Activated CD8-positive, alpha-beta memory T cell treated with anti-CD3 and anti-CD28 coated beads, Interleukin-2, amount 10 ng/mL, durations not matched to agents 7 days and 5 days (primary cell): ENCODE results near the gene PDK3. TPM values are rescaled to one million over a fixed set of nuclear protein-coding genes. Genes with fewer than 3 reads are reported as not detected.

Source experiments
- ATAC-seq: fragments of 150-1000 bp; cut with Tn5 transposase; one replicate; pipeline ENCODE4 v1.10.0; 2021; ENCODE audit warnings: moderate library complexity
- CTCF ChIA-PET: fragments of 350-600 bp; sonication (Branson Sonifier 250); formaldehyde crosslinking; loops from one replicate; lab custom pipeline; 2021; ENCODE audit warnings: antibody characterized with exemption; lab: Charles Lee
- DNase-seq: peaks from one replicate; pipeline ENCODE4 v3.0.0-alpha.2; 2020
- H3K27ac Mint-ChIP-seq: one replicate; pipeline ENCODE4 v1.8.0; 2021; ENCODE audit warnings: mild to moderate bottlenecking, mixed read lengths
- H3K27me3 Mint-ChIP-seq: one replicate; pipeline ENCODE4 v1.8.0; 2021; ENCODE audit warnings: mixed read lengths
- H3K36me3 Mint-ChIP-seq: one replicate; pipeline ENCODE4 v1.8.0; 2021; ENCODE audit warnings: mild to moderate bottlenecking, mixed read lengths
- H3K4me1 Mint-ChIP-seq: one replicate; pipeline ENCODE4 v1.8.0; 2021; ENCODE audit warnings: mixed read lengths
- H3K4me3 Mint-ChIP-seq: one replicate; pipeline ENCODE4 v1.8.0; 2021; ENCODE audit warnings: mild to moderate bottlenecking, moderate library complexity, mixed read lengths
- H3K9me3 Mint-ChIP-seq: one replicate; pipeline ENCODE4 v1.8.0; 2022; ENCODE audit warnings: low read depth, mixed read lengths
- total RNA-seq, 2 experiments: library from RNA; stranded (reverse); gene quantifications; one replicate each; pipeline ENCODE4 v1.2.3, GENCODE V29; 2021

The PDK3 gene
- 10 to 100 TPM; 21.2 to 22.6 TPM for total RNA-seq

- H3K9me3 Mint-ChIP-seq, result no peaks in the 10 kb centered on the region
- DNase-seq (peak; percentile 89), ATAC-seq (peak; percentile 96)
- H3K4me1 Mint-ChIP-seq, result peaks cover 36% of the 10 kb centered on the region
- CTCF ChIA-PET, result interaction anchor here (1.0 to 1.5 kb wide), 5 partner anchors 8 to 107 kb away, joined by 3 to 5 read pairs (median 3); no protein-coding TSS in a partner anchor
- no peaks in the 10 kb centered on the region for H3K27me3 Mint-ChIP-seq
- peaks cover 3% of the 10 kb centered on the region for H3K36me3 Mint-ChIP-seq
- H3K27ac Mint-ChIP-seq, result peak within 1 kb of the TSS; percentile 87
- H3K4me3 Mint-ChIP-seq, result peak within 1 kb of the TSS; percentile 77
Observed at GRCh38 chrX:24464836-24465531, at the start of gene PDK3. Gene PDK3 (plus strand): TSS chrX:24465286. CDS start chrX:24465456, 170 bp downstream.

- Mint-ChIP-seq H3K36me3 (no peaks in the 10 kb centered on the region), H3K27me3 (no peaks in the 10 kb centered on the region), H3K4me3 (no peak overlapping the region), H3K27ac (no peak overlapping the region), H3K4me1 (no peaks in the 10 kb centered on the region), H3K9me3 (no peaks in the 10 kb centered on the region)
- ATAC-seq (no peak), DNase-seq (no peak)
- CTCF ChIA-PET, result no interaction called here
Observed at GRCh38 chrX:24415921-24416320, 49.2 kb upstream of the PDK3 start.

DNA sequence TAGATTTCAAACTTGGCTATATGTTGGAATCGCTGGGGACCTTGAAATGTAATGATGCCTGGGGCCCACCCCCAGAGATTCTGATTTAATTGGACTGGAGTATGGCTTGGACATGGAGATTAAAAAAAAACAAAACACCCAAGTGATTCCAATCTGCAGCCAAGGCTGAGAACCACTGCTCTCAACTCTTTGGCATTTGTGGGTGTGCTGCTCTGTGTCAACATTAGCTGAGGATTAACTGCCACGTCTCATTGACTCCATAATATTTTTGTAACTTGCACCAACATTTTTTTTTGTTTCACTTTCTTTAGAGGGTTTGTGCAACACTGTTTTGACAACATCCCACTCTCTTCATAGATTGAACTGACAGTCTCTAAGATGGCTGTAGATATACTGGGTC lies 41.1 kb upstream of the PDK3 start:
- H3K36me3 Mint-ChIP-seq, result no peaks in the 10 kb centered on the region
- DNase-seq (no peak), ATAC-seq (no peak)
- H3K4me1 Mint-ChIP-seq, result peaks cover 1% of the 10 kb centered on the region
- H3K27me3 Mint-ChIP-seq, result no peaks in the 10 kb centered on the region
- CTCF ChIA-PET, result no interaction called here
- no peak overlapping the region for H3K4me3 Mint-ChIP-seq
- H3K9me3 Mint-ChIP-seq, result no peaks in the 10 kb centered on the region
- no peak overlapping the region for H3K27ac Mint-ChIP-seq

GRCh38 chrX:24424948-24425347 lies 40.1 kb upstream of the PDK3 start:
- H3K27ac Mint-ChIP-seq, result no peak overlapping the region
- H3K4me3 Mint-ChIP-seq, result no peak overlapping the region
- no peaks in the 10 kb centered on the region for H3K27me3 Mint-ChIP-seq
- DNase-seq (no peak), ATAC-seq (no peak)
- peaks cover 1% of the 10 kb centered on the region for H3K4me1 Mint-ChIP-seq
- CTCF ChIA-PET, result no interaction called here
- no peaks in the 10 kb centered on the region for H3K9me3 Mint-ChIP-seq
- H3K36me3 Mint-ChIP-seq, result no peaks in the 10 kb centered on the region

GRCh38 chrX:24425806-24426205 lies 39.3 kb upstream of the PDK3 start:
- DNase-seq, result no peak
- Mint-ChIP-seq H3K27ac (no peak overlapping the region), H3K4me1 (peaks cover 1% of the 10 kb centered on the region), H3K27me3 (no peaks in the 10 kb centered on the region), H3K9me3 (no peaks in the 10 kb centered on the region), H3K4me3 (no peak overlapping the region), H3K36me3 (no peaks in the 10 kb centered on the region)
- no peak for ATAC-seq
- CTCF ChIA-PET, result no interaction called here

DNA sequence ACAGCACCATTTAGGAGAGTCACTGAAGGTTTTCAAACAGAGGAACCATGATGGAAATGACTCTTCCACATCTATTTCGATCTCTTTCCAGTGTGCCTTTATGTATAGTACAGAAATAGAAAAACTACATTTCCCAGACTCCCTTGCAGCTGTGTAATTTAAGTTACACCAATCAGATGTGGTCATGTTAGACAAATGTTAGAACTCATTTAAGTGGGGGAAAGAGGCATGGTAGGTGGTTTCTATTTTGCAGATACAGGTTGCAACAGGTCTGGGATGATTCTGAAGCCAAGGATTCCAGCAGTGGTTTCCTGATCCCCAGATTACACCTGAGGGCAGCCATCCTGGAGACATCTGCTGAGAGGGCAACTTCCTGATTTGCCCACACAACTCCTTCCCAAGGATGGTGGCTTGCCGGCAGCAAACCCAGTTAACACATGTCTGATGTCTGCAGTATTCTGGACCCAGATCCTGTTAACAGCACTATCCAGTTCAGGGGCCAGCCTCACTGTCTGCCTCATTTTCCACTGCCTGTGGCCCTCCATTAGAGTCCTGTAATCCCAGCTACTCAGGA lies 38.7 kb upstream of the PDK3 start:
- no peaks in the 10 kb centered on the region for H3K27me3 Mint-ChIP-seq
- no peak overlapping the region for H3K4me3 Mint-ChIP-seq
- peaks cover 1% of the 10 kb centered on the region for H3K4me1 Mint-ChIP-seq
- H3K9me3 Mint-ChIP-seq, result no peaks in the 10 kb centered on the region
- CTCF ChIA-PET, result no interaction called here
- H3K36me3 Mint-ChIP-seq, result no peaks in the 10 kb centered on the region
- no peak for DNase-seq
- peak; percentile 23 for ATAC-seq
- H3K27ac Mint-ChIP-seq, result no peak overlapping the region

DNA sequence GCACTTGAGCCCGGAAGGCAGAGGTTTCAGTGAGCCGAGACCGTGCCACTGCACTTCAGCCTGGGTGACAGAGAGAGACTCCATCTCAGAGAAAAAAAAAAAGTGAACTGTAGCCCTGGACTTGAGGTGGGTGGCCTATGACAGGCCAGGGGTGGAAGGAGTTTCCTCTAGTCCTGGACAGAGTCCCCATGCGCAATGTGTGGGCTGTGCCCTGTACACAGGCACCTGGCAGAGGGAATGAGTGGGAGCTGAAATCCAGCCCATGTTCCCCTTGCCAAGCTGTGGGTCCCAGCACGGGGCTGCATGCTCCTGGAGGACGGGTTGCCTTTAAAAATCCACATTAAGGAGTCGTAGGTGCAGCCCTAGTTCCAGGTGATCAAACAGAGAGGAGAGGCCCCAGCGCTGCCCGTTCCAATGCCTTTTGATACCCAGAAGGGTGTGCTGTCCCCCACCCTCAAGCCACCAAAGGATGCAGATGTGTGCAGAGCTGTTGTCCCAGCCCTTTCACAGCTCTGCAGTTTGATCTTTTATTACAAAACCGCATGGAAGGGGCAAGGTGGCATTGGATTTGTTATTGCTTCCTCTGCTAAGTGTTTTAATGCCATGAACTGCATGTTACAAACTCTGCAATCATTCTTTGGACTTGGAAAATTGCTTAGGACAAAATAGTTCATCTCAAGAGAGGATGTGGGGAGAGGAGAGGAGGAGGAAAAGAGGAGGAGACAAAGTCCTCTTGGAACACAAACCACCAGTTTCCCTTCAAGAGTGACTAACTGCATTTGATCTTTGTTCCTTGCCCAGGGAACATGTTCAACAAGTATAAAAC lies 38.0 kb upstream of the PDK3 start:
- Mint-ChIP-seq H3K27ac (no peak overlapping the region), H3K36me3 (no peaks in the 10 kb centered on the region), H3K4me3 (no peak overlapping the region), H3K9me3 (peaks cover 2% of the 10 kb centered on the region), H3K4me1 (peaks cover 1% of the 10 kb centered on the region), H3K27me3 (no peaks in the 10 kb centered on the region)
- ATAC-seq, result no peak
- CTCF ChIA-PET, result no interaction called here
- DNase-seq, result no peak

DNA sequence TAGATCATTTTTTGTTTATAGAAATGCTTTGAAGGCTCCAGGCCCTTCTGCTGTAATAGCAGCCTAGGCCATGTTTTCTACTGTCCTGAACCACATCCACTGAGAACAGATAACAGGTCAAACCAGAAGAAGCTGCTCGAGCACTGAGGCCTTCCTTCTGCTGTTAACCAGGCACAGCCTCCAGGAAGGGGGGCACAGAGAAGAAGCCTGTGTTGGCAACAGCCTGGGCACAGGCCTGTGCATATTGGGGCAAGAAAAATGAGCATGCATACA lies 37.4 kb upstream of the PDK3 start:
- no peaks in the 10 kb centered on the region for H3K27me3 Mint-ChIP-seq
- H3K27ac Mint-ChIP-seq, result no peak overlapping the region
- no peak overlapping the region for H3K4me3 Mint-ChIP-seq
- no peaks in the 10 kb centered on the region for H3K36me3 Mint-ChIP-seq
- no peak for ATAC-seq
- H3K9me3 Mint-ChIP-seq, result peaks cover 2% of the 10 kb centered on the region
- peaks cover 1% of the 10 kb centered on the region for H3K4me1 Mint-ChIP-seq
- CTCF ChIA-PET, result no interaction called here
- DNase-seq, result no peak

DNA sequence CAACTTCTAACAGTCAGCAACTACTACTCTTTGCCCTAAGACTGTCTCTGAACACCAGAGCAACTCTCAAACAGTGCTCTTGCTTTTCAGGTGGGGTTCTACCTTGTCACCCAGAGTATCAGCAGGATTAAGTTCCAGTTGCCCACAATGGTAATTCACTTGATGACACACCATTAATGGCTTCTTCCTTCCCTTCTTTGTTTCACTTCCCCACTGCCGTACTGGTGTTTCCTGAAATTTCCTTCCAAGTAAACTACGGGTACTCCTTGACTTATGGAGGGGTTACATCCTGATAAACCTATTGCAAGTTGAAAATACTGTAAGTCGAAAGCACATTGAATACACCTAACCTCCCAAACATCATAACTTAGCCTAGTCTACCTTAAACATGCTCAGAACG lies 36.6 kb upstream of the PDK3 start:
- Mint-ChIP-seq H3K27me3 (no peaks in the 10 kb centered on the region), H3K9me3 (peaks cover 5% of the 10 kb centered on the region), H3K4me1 (peaks cover 1% of the 10 kb centered on the region), H3K27ac (no peak overlapping the region), H3K36me3 (no peaks in the 10 kb centered on the region), H3K4me3 (no peak overlapping the region)
- DNase-seq, result no peak
- ATAC-seq, result no peak
- CTCF ChIA-PET, result no interaction called here

- Mint-ChIP-seq H3K27me3 (no peaks in the 10 kb centered on the region), H3K4me3 (no peak overlapping the region), H3K36me3 (no peaks in the 10 kb centered on the region), H3K9me3 (peaks cover 5% of the 10 kb centered on the region), H3K4me1 (no peaks in the 10 kb centered on the region), H3K27ac (no peak overlapping the region)
- DNase-seq, result no peak
- ATAC-seq, result no peak
- CTCF ChIA-PET, result no interaction called here
Observed at GRCh38 chrX:24435060-24435459, 30.0 kb upstream of the PDK3 start.

DNA sequence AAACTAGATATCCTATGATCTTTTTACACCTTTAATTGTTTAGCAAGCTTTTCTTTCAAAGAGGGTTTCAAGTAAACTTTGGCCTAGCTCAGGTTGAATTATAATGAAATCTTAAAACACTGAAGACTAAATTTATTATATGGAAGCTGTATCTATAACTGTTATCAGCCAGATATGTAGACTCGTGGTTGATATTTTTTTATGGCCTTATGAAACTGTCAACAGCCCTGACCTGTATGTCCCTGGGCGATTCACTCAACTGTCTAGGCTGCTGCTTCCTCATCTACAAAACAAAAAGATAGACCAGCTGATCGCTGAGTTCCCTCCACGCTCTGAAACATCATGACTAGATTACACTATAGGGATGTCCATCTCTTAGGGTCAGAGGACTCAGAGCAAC lies 21.2 kb upstream of the PDK3 start:
- CTCF ChIA-PET, result no interaction called here
- no peaks in the 10 kb centered on the region for H3K9me3 Mint-ChIP-seq
- ATAC-seq (no peak), DNase-seq (no peak)
- H3K27ac Mint-ChIP-seq, result no peak overlapping the region
- H3K36me3 Mint-ChIP-seq, result no peaks in the 10 kb centered on the region
- H3K27me3 Mint-ChIP-seq, result no peaks in the 10 kb centered on the region
- H3K4me1 Mint-ChIP-seq, result no peaks in the 10 kb centered on the region
- H3K4me3 Mint-ChIP-seq, result no peak overlapping the region

- CTCF ChIA-PET, result no interaction called here
- ATAC-seq (no peak), DNase-seq (no peak)
- Mint-ChIP-seq H3K4me1 (no peaks in the 10 kb centered on the region), H3K36me3 (no peaks in the 10 kb centered on the region), H3K27me3 (no peaks in the 10 kb centered on the region), H3K4me3 (no peak overlapping the region), H3K9me3 (no peaks in the 10 kb centered on the region), H3K27ac (no peak overlapping the region)
Observed at GRCh38 chrX:24444645-24445044, 20.4 kb upstream of the PDK3 start.

DNA sequence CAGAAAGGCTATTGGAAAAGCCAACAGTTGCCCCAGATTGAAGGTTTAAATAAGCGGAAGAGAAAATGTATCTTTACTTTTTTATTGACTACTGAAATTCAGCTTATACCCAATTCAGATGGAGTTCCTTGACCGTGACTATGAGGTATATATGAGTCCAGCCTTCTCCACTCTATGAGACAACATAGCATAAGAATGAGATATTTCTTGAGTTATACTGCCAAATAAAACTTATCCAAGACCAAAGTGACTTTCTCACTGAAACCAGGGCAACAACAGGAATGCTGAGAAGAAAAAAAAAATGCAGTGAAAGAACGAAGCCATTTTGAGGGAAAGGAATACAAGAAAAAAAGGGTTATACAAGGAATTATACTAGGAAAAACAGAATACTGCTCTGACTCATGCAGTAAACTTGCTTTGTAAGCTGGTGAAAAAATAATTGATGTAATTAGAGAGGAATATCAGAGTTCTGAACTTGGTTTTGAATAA lies 16.3 kb upstream of the PDK3 start:
- Mint-ChIP-seq H3K4me3 (no peak overlapping the region), H3K27ac (no peak overlapping the region), H3K9me3 (no peaks in the 10 kb centered on the region), H3K4me1 (no peaks in the 10 kb centered on the region), H3K36me3 (no peaks in the 10 kb centered on the region), H3K27me3 (no peaks in the 10 kb centered on the region)
- DNase-seq (no peak), ATAC-seq (no peak)
- CTCF ChIA-PET, result no interaction called here

DNA sequence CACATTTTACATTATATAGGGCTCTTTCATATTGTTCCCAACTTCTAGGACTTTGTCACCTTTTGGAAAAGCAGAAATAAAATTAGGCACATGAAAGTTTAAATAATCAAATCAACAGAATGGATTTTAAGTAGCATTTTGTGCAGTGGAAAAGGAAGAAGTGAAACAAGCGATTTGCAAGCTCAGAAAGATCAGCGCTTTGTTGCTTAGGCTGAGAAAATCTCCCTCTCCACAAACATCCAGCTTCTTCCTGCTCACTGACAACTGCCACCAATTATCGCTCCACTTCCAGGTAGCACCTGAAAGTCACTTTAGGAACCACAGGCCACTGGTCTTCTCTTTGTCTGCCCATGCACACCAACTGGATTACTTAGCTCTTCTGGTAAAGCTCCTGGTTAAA lies 2.0 kb upstream of the PDK3 start:
- peaks cover 24% of the 10 kb centered on the region for H3K4me1 Mint-ChIP-seq
- peaks cover 3% of the 10 kb centered on the region for H3K27me3 Mint-ChIP-seq
- peaks cover 3% of the 10 kb centered on the region for H3K36me3 Mint-ChIP-seq
- CTCF ChIA-PET, result interaction anchor here (1.0 kb wide), 1 partner anchor 67 kb away, joined by 3 read pairs; no protein-coding TSS in a partner anchor
- no peaks in the 10 kb centered on the region for H3K9me3 Mint-ChIP-seq
- H3K4me3 Mint-ChIP-seq, result no peak overlapping the region
- H3K27ac Mint-ChIP-seq, result no peak overlapping the region
- no peak for DNase-seq
- no peak for ATAC-seq
